ENCODE results near the gene ADARB2.
"Not testable (repeated sequence)": the region's sequence is repeated elsewhere in the genome, so short reads cannot be mapped to it uniquely, and the experiment has no call there.

The ADARB2 gene

DNA sequence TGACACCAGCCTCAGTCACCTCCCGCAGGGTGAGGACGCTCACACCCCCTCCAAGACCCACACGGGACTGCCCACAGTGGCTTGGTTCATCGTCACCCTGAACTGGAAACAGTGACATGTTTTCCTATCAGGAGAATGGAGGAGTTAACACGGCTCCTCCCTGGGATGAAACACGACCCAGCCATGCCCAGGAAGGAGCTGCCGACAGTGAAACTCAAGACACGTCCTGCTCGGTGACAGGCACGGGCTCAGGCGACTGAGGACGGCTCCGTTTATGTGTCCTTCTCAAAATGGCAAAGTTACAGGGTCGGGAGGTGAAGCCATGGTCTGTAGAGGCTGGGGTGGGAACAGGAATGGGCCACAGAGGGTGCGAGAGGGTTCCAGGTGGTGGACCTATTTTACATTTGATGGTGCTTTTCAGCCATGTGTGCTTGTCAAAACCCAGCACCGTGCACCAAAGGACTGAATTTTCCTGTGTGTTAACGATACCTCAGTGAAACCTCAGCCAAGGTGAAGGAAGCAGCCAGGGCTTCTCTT is 272.4 kb downstream of the ADARB2 start:
- no peak for DNase-seq (ENCODE audit: low read depth)

DNA sequence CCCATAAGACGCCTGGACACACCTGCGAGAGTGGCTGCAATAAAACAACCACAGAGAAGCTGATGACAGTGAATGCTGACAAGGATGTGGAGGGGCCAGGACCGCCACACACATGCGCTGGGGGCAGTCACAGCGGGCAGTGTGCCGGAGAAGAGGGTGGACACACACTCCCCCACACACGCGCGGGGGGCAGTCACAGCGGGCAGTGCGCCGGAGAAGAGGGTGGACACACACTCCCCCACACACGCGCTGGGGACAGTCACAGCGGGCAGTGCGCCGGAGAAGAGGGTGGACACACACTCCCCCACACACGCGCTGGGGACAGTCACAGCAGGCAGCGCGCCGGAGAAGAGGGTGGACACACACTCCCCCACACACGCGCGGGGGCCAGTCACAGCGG is 273.4 kb downstream of the ADARB2 start:
- not testable (repeated sequence) for DNase-seq (ENCODE audit: low read depth)

DNA sequence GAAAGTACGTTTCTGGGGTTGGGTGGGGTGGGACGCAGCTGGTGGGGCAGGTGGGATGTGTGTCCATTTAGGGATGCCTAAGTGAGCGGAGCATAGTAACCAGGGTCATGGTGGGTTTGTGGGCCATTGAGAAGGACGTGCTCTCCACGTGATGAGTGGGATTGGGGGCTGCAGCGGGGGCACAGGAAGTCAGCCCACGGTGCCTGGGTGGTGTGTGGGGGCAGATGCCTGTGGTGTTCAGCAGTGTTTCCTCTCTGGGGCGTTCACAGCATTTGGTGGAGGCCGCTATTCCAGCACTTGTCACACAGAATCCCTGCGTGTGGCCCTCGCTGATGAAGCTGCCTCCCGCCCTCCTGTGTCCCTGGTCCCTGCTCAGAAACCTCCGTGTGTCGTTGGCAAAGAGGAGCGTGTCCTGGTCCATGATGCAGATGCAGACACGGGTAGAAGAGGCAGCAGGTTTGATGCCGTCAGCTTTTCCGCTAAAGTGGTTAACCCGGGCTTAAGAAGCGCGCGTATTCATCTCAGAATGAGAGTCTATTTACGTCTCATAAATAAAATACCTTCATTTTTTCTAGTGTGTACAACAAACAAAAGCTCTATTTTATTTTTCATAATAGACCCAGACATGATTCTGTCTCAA is 274.2 kb downstream of the ADARB2 start:
- DNase-seq (ENCODE audit: low read depth) = no peak

DNA sequence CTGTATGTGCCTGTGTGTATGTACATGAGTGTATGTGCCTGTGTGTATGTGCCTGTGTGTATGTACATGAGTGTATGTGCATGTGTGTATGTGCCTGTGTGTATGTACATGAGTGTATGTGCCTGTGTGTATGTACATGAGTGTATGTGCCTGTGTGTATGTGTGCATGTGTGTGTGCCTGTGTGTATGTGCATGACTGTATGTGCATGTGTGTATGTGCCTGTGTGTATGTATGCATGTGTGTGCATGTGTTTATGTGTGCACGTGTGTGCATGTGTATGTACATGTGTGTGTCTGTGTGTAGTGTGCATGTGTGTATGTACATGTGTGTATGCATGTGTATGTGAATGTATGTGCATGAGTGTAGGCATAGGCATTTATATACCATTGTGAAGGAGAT is 274.8 kb downstream of the ADARB2 start:
- DNase-seq (ENCODE audit: low read depth) = no peak

DNA sequence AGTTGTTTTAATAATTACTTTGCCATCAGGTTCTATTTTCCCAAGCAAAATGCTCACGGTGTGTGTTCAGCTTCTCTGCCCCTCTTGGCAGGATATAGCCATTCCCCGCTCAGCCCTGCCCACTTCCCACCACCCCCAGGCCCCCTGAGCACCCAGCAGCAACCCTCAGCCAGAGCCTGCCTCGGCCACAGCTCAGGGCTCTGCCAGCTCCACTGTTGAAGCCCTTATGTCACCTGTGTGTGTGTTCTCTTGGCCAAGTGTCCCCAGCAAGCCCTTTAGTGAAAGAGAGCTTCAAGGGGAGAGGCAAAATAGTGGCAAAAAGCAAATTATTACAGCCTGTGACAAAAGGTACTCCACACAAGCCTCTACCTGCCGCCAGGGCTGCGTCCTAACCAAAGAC is 275.3 kb downstream of the ADARB2 start:
- DNase-seq (ENCODE audit: low read depth) = no peak

DNA sequence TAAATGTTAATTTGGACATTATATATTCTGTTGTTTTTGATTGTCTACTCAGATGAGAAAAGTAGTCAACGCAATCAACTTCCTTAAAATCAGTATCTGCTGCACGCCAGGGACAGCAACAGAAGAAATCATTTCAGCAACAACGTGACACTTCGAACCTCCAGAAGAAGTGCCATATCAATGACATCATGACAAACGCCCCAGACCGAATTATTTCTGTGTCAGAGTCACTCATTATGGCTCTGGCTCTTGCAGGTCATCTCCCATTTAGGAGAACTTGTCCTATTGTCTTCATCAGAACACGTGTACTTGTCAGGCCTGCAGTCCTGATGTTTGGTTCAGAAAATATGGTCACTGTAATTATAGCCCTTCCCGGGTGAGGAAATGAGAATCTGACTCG is 276.3 kb downstream of the ADARB2 start:
- DNase-seq (ENCODE audit: low read depth) = no peak

DNA sequence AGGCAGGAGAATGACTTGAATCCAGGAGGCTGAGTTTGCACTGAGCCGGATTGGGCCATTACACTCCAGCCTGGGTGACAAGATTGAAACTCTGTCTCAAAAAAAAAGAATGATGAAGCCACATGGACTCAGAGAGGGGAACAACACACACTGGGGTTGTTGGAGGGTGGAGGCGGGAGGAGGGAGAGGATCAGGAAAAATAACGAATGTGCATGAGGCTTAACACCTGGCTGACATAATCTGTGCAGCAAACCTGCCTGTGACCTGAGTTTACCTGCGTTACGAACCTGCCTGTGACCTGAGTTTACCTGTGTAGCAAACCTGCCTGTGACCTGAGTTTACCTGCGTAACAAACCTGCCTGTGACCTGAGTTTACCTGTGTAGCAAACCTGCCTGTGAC is 277.7 kb downstream of the ADARB2 start:
- not testable (repeated sequence) for DNase-seq (ENCODE audit: low read depth)

DNA sequence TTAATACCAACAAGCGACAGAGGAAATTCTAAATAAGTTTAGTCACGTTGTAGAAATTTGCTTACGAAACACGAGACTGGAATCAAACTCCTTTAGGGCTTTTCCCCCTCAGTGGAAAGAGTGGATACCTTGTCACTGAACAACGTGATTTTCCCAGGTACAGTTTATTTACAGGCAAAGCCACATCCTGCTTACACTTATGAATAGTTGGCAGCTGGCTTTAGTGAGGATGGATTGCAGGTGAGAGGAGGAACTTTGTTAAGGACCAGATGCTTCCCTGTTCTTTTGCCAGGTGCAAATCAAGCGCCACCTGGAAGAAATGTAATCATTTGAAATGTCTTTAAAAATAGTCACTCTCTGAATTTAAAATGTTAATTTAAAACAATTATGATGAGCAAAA is 282.4 kb downstream of the ADARB2 start:
- DNase-seq (ENCODE audit: low read depth) = no peak

DNA sequence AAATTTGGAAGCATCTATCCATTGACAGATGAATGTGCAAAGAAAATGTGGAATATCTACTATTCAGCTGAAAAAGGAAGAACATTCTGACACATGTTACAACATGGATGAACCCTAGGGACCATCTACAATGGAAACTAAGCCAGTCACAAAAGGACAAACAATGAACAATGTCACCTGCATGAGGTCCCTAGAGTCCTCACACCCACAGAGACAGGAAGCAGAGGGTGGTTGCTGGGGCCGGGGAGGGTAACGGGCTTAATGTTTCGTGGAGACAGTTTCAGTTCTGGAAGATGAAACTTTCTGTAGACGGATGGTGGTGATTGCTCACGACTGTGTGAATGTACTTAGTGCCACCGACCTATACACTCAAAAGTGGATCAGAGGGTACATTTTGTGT is 282.9 kb downstream of the ADARB2 start:
- DNase-seq (ENCODE audit: low read depth) = no peak

DNA sequence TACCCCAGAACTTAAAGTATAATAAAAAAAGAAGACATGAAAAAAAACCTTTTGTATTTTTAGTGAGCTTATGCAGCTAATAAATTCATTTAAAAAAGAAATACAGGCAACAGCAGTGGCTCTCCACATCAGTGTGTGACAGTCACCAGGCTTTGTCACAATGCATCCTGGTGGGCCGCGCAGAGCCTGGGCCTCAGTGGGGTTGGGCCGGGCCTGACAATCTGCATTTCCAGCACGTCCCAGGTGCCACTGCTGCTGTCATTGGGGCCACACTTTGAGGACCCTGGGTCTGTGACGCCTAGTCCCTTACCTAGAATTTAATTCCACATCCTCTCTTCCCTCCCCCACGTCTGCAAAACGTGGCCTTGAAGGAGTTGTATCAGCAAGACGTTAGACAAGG is 284.5 kb downstream of the ADARB2 start:
- DNase-seq (ENCODE audit: low read depth) = no peak

DNA sequence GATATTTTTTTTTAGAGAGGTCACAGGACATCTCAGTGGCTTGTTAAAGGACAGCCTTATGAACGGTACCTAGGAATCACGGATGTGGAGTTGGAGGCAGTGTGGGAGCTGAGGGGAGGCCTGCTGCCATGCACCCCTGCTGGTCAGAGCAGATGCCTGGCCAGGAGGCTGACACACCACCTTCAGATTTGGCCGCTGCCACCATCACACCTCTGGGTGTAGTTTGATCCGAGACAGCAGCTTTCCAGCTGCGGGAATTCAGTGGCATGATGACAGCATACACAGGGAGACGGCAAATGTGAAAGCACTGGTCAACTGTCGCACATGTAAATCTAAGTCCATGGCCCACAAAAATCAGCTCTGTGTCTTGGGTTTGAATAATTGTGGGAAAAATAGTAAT is 285.4 kb downstream of the ADARB2 start:
- DNase-seq (ENCODE audit: low read depth) = no peak

DNA sequence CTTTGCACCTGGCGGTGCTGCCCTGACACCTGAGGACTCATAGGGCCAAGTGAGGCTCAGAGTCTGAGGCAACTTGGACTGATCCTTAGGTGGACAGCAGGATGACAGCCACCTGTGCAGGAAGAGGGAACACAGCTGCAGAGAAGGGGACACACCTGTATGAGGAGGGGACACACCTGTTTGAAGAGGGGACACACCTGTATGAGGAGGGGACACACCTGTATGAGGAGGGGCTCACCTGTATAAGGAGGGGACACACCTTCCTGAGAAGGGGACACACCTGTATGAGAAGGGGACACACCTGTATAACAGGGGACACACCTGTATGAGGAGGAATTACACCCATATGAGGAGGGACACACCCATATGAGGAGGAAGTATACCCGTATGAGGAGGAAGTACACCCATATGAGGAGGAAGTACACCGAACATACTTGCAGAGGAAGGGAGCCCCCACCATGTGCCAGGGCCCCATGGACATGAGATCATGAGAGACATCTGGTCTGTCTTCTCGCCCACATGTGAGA is 285.9 kb downstream of the ADARB2 start:
- DNase-seq (ENCODE audit: low read depth) = no peak

DNA sequence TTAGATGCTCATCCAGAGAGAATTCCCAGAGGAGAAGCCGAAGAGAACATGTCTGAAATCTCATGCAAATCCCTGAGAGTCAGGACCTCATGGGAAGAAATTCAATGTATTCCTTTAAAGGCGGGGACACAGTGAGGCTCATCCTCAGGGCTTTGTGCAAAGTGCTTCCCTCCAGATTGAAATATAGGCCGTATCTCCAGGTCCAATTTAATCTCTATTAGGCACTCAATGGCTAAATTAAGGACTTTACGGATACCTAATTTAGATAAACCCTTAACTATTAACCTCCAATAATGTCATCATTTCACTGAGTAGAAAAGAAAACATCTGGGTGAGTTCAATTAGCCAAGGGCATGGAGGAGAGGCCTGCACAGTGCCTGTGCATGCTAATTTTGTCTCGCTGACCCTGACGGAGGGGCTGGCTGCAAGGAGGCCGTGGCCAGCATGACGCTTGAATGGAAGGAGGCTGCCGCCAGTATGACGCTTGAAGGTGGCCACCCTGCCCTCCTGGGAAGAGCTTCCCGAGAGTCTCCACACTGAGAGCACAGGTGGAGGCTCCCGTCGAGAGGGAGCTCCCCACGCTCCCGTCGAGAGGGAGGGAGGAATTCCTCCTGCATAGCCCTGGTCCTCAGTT is 287.6 kb downstream of the ADARB2 start:
- DNase-seq (ENCODE audit: low read depth) = no peak

DNA sequence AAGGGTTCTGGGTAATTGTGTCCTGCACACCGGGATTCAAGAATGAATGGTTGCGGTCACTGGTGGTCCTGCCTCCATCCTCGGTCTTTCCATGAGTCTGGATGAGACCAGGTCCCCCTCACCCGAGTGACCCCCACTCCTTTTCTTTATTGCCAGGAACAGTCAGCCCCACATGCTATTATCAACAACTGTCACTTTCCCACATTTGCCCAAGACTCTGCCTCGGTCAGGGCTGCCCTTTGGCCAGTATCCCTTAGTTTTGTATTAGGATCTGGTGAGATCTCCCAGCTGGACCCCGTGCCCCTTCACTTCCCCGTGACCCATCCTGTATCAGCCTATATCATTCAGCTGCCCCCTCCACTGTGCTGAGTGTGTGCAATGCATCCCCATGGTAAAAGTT is 288.3 kb downstream of the ADARB2 start:
- DNase-seq (ENCODE audit: low read depth) = no peak

DNA sequence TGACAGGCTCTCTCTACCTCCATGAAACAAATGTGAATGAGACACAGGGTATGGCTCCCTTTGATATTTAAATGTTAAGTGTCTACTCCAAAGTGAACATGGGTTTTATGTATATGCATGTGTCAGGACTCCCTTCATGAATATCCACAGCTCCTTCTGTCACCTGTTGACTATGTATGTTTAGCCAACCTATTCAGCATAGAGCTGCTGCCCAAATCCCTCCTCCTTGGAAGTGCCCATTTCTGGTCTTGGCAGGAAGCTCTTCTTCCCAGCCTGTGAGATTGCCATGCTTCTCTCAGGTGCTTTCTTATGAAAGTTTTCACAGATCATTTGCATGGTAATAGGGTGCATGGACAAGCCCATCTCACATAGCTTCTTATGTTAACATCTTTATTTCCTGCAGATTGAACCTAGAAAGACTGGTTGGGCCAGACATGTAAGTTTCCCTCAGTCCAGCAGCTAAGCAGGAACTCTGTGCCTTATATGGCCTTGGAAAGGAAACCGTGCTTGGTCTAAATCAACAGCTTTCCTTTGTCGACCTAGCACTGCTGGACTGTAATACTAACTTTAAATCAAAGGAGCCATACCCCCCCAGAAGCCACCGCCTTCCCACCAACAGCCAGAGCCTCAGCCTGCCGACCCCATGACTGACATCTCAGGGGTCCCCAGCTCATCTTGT is 288.9 kb downstream of the ADARB2 start:
- DNase-seq (ENCODE audit: low read depth) = no peak

DNA sequence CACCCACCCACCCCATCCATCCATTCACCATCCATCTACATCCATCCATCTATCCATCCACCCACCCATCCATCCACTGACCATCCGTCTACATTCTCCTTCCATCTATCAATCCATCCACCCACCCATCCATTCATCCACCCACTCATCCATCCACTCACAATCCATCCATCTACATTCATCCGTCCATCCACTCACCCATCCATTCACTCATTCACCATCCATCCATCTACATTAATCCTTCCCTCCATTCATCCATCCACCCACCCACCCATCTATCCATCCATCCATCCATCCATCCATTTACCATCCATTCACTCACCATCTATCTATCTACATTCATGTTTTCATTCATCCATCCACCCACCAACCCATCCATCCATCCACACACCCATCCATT is 292.5 kb downstream of the ADARB2 start:
- DNase-seq (ENCODE audit: low read depth) = no peak

DNA sequence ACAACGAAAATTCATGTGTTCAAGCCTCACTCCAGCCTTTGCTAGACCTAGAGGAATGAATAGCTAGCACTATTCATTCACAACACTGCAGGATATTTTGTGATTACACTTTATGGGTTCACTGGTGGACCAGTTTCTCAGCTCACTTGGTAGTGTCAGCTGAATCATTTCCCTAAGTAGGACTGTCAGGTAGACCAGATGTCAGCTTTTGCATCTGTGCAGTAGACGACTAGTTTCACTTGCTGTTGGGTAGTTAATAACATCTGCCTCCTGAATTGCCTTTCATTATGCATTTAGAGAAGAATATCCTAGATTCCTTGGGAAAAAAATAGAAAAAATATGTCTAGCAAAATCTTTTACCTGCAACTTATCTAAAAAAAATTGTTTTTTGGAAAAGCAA is 296.4 kb downstream of the ADARB2 start:
- DNase-seq (ENCODE audit: low read depth) = no peak

DNA sequence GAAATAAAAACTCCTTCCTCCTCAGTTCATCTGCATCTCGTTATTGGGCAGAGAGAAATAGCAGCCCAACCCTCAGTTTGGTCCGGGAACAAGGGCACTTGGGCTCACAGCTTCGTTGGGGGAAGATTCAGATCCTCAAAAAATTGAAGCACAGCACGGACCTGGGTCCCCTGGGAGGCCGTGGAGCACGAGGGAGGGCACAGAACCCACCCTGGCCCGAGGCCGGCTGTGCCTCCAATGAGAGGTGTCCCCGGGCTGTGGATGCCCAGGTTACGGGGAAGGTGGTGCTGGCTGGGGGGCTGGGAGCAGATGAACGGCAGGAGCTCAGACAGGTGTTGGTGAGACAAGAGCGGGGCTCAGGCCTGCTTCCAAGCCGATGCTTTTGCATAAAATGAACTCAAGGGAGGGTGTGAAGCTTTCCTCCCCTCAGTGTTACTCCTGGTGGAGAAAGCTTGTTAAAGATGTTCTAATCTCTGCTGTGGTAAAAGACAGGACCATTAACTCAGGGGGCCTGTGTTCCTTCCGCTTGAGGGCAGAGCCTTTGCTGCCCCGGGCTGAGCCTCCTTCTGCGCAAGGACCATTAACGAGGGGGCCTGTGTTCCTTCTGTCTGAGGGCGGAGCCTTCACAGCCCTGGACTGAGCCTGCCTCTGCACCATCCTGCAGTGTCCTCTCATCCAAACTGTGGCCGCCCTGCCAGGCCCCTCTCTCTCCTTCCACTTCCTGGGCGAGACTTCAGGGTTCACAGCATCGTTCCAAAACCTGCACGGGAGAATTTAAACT is 302.2 kb downstream of the ADARB2 start:
- no peak for DNase-seq (ENCODE audit: low read depth)

DNA sequence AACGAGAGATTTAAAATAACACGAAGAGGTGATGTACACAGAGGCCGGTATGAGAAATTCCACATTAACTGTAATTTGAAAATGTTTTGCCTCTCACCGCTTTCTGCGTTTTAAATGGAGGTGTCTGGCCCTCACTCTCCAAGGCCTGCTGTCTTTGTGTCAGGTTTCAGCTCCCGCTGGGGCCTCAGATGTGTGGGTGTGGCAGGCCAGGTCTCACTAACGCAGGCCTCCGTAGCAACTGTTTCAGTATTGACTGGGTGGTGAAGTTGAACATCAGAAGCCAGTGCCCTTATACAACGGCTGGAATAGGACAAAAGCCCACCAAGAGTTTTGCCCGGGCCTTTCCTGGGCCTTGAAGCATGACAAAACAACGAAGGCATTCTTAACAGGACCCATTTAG is 303.1 kb downstream of the ADARB2 start:
- no peak for DNase-seq (ENCODE audit: low read depth)

DNA sequence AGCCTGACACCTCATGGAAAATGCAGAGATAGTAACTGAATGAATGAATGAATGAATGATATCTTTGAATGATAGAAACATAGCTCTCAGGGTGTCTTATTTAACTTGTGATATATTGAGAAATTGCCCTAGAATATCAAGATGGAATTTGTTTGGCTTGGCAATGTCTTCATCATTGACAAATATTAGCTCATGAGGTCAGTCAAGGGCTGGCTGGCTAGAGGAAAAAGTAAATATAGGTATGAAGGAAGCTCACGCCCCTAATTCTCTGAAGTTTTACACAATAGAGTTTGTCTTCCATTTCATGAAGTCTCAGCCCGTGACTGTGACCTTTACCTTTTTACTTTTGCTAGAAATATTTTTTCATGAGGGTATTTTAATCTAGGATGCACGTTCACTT is 305.2 kb downstream of the ADARB2 start:
- no peak for DNase-seq (ENCODE audit: low read depth)

DNA sequence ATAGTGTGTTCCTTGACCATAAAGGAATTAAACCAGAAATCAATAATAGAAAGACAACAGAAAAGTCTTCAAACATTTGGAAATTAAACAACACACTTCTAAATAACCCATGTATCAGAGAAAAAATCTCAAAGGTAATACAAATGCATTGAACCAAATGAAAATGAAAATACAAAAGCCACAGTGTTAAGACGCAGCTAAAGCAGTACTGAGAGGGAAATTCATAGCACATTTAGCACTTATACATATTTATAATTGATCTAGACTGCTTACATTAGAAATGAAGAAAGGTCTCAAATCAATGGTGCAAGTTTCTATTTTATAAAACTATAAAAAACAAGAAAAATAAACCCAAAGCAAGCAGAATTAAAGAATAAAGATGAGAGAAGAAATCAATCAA is 306.1 kb downstream of the ADARB2 start:
- no peak for DNase-seq (ENCODE audit: low read depth)

DNA sequence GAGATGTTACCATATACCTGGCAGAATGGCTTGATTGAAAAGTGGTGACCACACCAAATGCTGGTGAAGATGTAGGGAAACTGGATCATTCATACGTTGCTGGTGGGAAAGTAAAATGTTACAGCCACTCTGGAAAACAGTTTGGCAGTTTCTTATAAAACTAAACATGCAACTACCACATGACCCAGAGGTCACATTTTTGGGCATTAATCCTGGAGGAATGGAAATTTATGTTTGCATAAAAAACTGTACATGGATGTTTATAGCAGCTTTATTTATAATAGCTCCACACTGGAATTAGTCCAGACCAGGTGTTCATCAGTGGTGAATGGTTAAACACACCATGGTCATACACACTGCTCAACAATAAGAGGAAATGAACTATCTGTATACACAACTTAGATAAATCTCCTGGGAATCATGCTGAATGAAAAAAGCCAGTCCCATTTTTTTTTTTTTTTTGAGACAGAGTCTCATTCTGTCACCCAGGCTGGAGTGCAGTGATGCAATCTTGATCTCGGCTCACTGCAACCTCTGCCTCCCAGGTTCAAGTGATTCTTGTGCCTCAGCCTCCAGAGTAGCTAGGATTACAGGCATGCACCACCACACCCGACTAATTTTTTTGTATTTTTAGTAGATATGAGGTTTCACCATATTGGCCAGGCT is 309.7 kb downstream of the ADARB2 start:
- DNase-seq (ENCODE audit: low read depth) = not testable (repeated sequence)

All from stimulated activated CD8-positive, alpha-beta memory T cell treated with anti-CD3 and anti-CD28 coated beads, Interleukin-12 subunit alpha, Interleukin-12 subunit beta, amount 100 ng/mL, for 4 hours (primary cell).